ENCODE results near the gene VWA7.
"Not testable (repeated sequence)": the region's sequence is repeated elsewhere in the genome, so short reads cannot be mapped to it uniquely, and the experiment has no call there.

The VWA7 gene

GRCh38 chr6:31776989-31777666, at the start of gene VWA7:
TSS of gene VWA7 (minus strand) at chr6:31777328. CDS start at chr6:31776779, 549 bp downstream.
- in situ Hi-C loops (cut with MboI; ENCODE audit: low sequenced_read_pairs) = no loop called here

GRCh38 chr6:31826793-31827285, 49.7 kb upstream of the VWA7 start:
- in situ Hi-C loops (cut with MboI; ENCODE audit: low sequenced_read_pairs) = no loop called here

- in situ Hi-C loops (cut with MboI; ENCODE audit: low sequenced_read_pairs) = no loop called here
These were observed 48.4 kb upstream of the VWA7 start for GRCh38 chr6:31825553-31825952.

- in situ Hi-C loops (cut with MboI; ENCODE audit: low sequenced_read_pairs) = not testable (repeated sequence)
These were observed 46.6 kb upstream of the VWA7 start for GRCh38 chr6:31823592-31824196.

- in situ Hi-C loops (cut with MboI; ENCODE audit: low sequenced_read_pairs) = no loop called here
These were observed 45.1 kb upstream of the VWA7 start for GRCh38 chr6:31822036-31822821.

- in situ Hi-C loops (cut with MboI; ENCODE audit: low sequenced_read_pairs) = no loop called here
These were observed 44.3 kb upstream of the VWA7 start for GRCh38 chr6:31821301-31822035.

GRCh38 chr6:31820399-31820798, 43.3 kb upstream of the VWA7 start:
- in situ Hi-C loops (cut with MboI; ENCODE audit: low sequenced_read_pairs) = not testable (repeated sequence)

- in situ Hi-C loops (cut with MboI; ENCODE audit: low sequenced_read_pairs) = no loop called here
These were observed 42.8 kb upstream of the VWA7 start for GRCh38 chr6:31819871-31820299.

GRCh38 chr6:31817929-31818511, 40.9 kb upstream of the VWA7 start:
- in situ Hi-C loops (cut with MboI; ENCODE audit: low sequenced_read_pairs) = not testable (repeated sequence)

- in situ Hi-C loops (cut with MboI; ENCODE audit: low sequenced_read_pairs) = not testable (repeated sequence)
These were observed 40.2 kb upstream of the VWA7 start for GRCh38 chr6:31817133-31817928.

- in situ Hi-C loops (cut with MboI; ENCODE audit: low sequenced_read_pairs) = no loop called here
These were observed 38.1 kb upstream of the VWA7 start, which contains the start of the genes HSPA1A and HSPA1L for GRCh38 chr6:31815025-31815838. TSS of gene HSPA1A (plus strand) at chr6:31815543. CDS start at chr6:31815757, 214 bp downstream. TSS of gene HSPA1L (minus strand) at chr6:31815283. CDS start at chr6:31811972, 3,311 bp downstream.

- in situ Hi-C loops (cut with MboI; ENCODE audit: low sequenced_read_pairs) = no loop called here
These were observed 37.5 kb upstream of the VWA7 start for GRCh38 chr6:31814677-31815024.

GRCh38 chr6:31813465-31813849, 36.3 kb upstream of the VWA7 start:
- in situ Hi-C loops (cut with MboI; ENCODE audit: low sequenced_read_pairs) = no loop called here

- in situ Hi-C loops (cut with MboI; ENCODE audit: low sequenced_read_pairs) = no loop called here
These were observed 34.5 kb upstream of the VWA7 start for GRCh38 chr6:31811645-31812044.

- in situ Hi-C loops (cut with MboI; ENCODE audit: low sequenced_read_pairs) = not testable (repeated sequence)
These were observed 31.5 kb upstream of the VWA7 start for GRCh38 chr6:31808599-31808998.

GRCh38 chr6:31806470-31807272, 29.5 kb upstream of the VWA7 start, which contains the start of gene LSM2:
TSS of gene LSM2 (minus strand) at chr6:31806966. CDS start at chr6:31806757, 209 bp downstream.
- in situ Hi-C loops (cut with MboI; ENCODE audit: low sequenced_read_pairs) = no loop called here

GRCh38 chr6:31805939-31806469, 28.9 kb upstream of the VWA7 start:
- in situ Hi-C loops (cut with MboI; ENCODE audit: low sequenced_read_pairs) = no loop called here
